ENCODE data around the gene CWF19L1. TPM values are rescaled to one million over a fixed set of nuclear protein-coding genes. Genes with fewer than 3 reads are reported as not detected.
"Not testable (repeated sequence)": the region's sequence is repeated elsewhere in the genome, so short reads cannot be mapped to it uniquely, and the experiment has no call there.

The CWF19L1 gene
- total RNA-seq, 2 donors from 2014 or later: 31.6 to 35.4 TPM

GRCh38 chr10:100303724-100304319 is 36.4 kb upstream of the CWF19L1 start:
- DNase-seq: no peak
- no peaks in the 10 kb centered on the region for H3K9me3 ChIP-seq (ENCODE audit: control insufficient read depth, low read length)
- H3K9ac ChIP-seq (ENCODE audit: extremely low read depth, low read length, poor library complexity, severe bottlenecking): no peak overlapping the region
- TF ChIP-seq, protein P1, sequence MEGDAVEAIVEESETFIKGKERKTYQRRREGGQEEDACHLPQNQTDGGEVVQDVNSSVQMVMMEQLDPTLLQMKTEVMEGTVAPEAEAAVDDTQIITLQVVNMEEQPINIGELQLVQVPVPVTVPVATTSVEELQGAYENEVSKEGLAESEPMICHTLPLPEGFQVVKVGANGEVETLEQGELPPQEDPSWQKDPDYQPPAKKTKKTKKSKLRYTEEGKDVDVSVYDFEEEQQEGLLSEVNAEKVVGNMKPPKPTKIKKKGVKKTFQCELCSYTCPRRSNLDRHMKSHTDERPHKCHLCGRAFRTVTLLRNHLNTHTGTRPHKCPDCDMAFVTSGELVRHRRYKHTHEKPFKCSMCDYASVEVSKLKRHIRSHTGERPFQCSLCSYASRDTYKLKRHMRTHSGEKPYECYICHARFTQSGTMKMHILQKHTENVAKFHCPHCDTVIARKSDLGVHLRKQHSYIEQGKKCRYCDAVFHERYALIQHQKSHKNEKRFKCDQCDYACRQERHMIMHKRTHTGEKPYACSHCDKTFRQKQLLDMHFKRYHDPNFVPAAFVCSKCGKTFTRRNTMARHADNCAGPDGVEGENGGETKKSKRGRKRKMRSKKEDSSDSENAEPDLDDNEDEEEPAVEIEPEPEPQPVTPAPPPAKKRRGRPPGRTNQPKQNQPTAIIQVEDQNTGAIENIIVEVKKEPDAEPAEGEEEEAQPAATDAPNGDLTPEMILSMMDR (conservative IDR thresholded peaks at IDR 0.05): peak; percentile 77
- H3K4me1 ChIP-seq (ENCODE audit: control insufficient read depth, insufficient read depth, low read length): no peaks in the 10 kb centered on the region
- Mint-ChIP-seq H3K27me3 (ENCODE audit: insufficient read depth) (peaks cover 10% of the 10 kb centered on the region), H3K27ac (no peak overlapping the region), H3K9me3 (peaks cover 19% of the 10 kb centered on the region), H3K4me1 (no peaks in the 10 kb centered on the region), H3K36me3 (ENCODE audit: low read depth) (no peaks in the 10 kb centered on the region), H3K4me3 (no peak overlapping the region)
- no peak overlapping the region for H3K4me3 ChIP-seq (ENCODE audit: low read length)
- peaks cover 14% of the 10 kb centered on the region for H3K27me3 ChIP-seq (ENCODE audit: control insufficient read depth, insufficient read depth, low read length, poor library complexity, severe bottlenecking)
- 39 to 58% methylated on average over 3 to 6 of the region's 7 CpGs for WGBS, 2 experiments (ENCODE audit: insufficient coverage in 1 of 2, insufficient read length in 1 of 2)
- no peak overlapping the region for H3K27ac ChIP-seq (ENCODE audit: low read depth, low read length)
- H3K36me3 ChIP-seq (ENCODE audit: control insufficient read depth, insufficient read depth, low read length): no peaks in the 10 kb centered on the region

GRCh38 chr10:100301123-100301522 is 33.7 kb upstream of the CWF19L1 start:
- not testable (repeated sequence) for H3K4me1 Mint-ChIP-seq; H3K9ac ChIP-seq (ENCODE audit: extremely low read depth, low read length, poor library complexity, severe bottlenecking); H3K4me3 ChIP-seq (ENCODE audit: low read length); H3K36me3 Mint-ChIP-seq (ENCODE audit: low read depth); H3K4me1 ChIP-seq (ENCODE audit: control insufficient read depth, insufficient read depth, low read length); H3K9me3 ChIP-seq (ENCODE audit: control insufficient read depth, low read length); H3K36me3 ChIP-seq (ENCODE audit: control insufficient read depth, insufficient read depth, low read length); H3K27ac ChIP-seq (ENCODE audit: low read depth, low read length); H3K27ac Mint-ChIP-seq; H3K4me3 Mint-ChIP-seq
- Mint-ChIP-seq H3K9me3 (peaks cover 19% of the 10 kb centered on the region), H3K27me3 (ENCODE audit: insufficient read depth) (peaks cover 15% of the 10 kb centered on the region)
- 70 to 74% methylated on average over 4 of the region's 5 CpGs for WGBS, 2 experiments (ENCODE audit: insufficient coverage in 1 of 2, insufficient read length in 1 of 2)
- peaks cover 14% of the 10 kb centered on the region for H3K27me3 ChIP-seq (ENCODE audit: control insufficient read depth, insufficient read depth, low read length, poor library complexity, severe bottlenecking)
- peak; percentile 88 for DNase-seq

GRCh38 chr10:100297242-100297641 is 29.8 kb upstream of the CWF19L1 start:
- H3K27me3 ChIP-seq (ENCODE audit: control insufficient read depth, insufficient read depth, low read length, poor library complexity, severe bottlenecking): peaks cover 16% of the 10 kb centered on the region
- peaks cover 33% of the 10 kb centered on the region for H3K27me3 Mint-ChIP-seq (ENCODE audit: insufficient read depth)
- no peaks in the 10 kb centered on the region for H3K4me1 Mint-ChIP-seq
- no peak overlapping the region for H3K9ac ChIP-seq (ENCODE audit: extremely low read depth, low read length, poor library complexity, severe bottlenecking)
- H3K9me3 ChIP-seq (ENCODE audit: control insufficient read depth, low read length): no peaks in the 10 kb centered on the region
- H3K4me1 ChIP-seq (ENCODE audit: control insufficient read depth, insufficient read depth, low read length): no peaks in the 10 kb centered on the region
- 92 to 93% methylated on average over 4 to 7 of the region's 9 CpGs for WGBS, 2 experiments (ENCODE audit: insufficient coverage in 1 of 2, insufficient read length in 1 of 2)
- no peaks in the 10 kb centered on the region for H3K36me3 Mint-ChIP-seq (ENCODE audit: low read depth)
- no peaks in the 10 kb centered on the region for H3K36me3 ChIP-seq (ENCODE audit: control insufficient read depth, insufficient read depth, low read length)
- no peak overlapping the region for H3K4me3 ChIP-seq (ENCODE audit: low read length)
- H3K27ac ChIP-seq (ENCODE audit: low read depth, low read length): no peak overlapping the region
- H3K27ac Mint-ChIP-seq: no peak overlapping the region
- H3K4me3 Mint-ChIP-seq: no peak overlapping the region
- TF ChIP-seq, protein P1 (conservative IDR thresholded peaks at IDR 0.05): no peak
- H3K9me3 Mint-ChIP-seq: peaks cover 19% of the 10 kb centered on the region
- DNase-seq: no peak

GRCh38 chr10:100293066-100293465 is 25.6 kb upstream of the CWF19L1 start:
- Histone ChIP-seq H3K36me3 (ENCODE audit: control insufficient read depth, insufficient read depth, low read length) (no peaks in the 10 kb centered on the region), H3K9ac (ENCODE audit: extremely low read depth, low read length, poor library complexity, severe bottlenecking) (no peak overlapping the region), H3K27ac (ENCODE audit: low read depth, low read length) (no peak overlapping the region), H3K27me3 (ENCODE audit: control insufficient read depth, insufficient read depth, low read length, poor library complexity, severe bottlenecking) (peaks cover 39% of the 10 kb centered on the region), H3K4me3 (ENCODE audit: low read length) (no peak overlapping the region), H3K4me1 (ENCODE audit: control insufficient read depth, insufficient read depth, low read length) (no peaks in the 10 kb centered on the region), H3K9me3 (ENCODE audit: control insufficient read depth, low read length) (no peaks in the 10 kb centered on the region)
- TF ChIP-seq, protein P1 (conservative IDR thresholded peaks at IDR 0.05): no peak
- Mint-ChIP-seq H3K27ac (no peak overlapping the region), H3K9me3 (no peaks in the 10 kb centered on the region), H3K4me1 (no peaks in the 10 kb centered on the region), H3K36me3 (ENCODE audit: low read depth) (no peaks in the 10 kb centered on the region), H3K4me3 (no peak overlapping the region), H3K27me3 (ENCODE audit: insufficient read depth) (peaks cover 43% of the 10 kb centered on the region)
- DNase-seq: no peak

GRCh38 chr10:100292300-100292699 is 24.9 kb upstream of the CWF19L1 start:
- not testable (repeated sequence) for H3K9ac ChIP-seq (ENCODE audit: extremely low read depth, low read length, poor library complexity, severe bottlenecking); H3K36me3 ChIP-seq (ENCODE audit: control insufficient read depth, insufficient read depth, low read length); H3K27ac ChIP-seq (ENCODE audit: low read depth, low read length); H3K9me3 ChIP-seq (ENCODE audit: control insufficient read depth, low read length); H3K4me3 ChIP-seq (ENCODE audit: low read length); H3K27ac Mint-ChIP-seq; DNase-seq; H3K9me3 Mint-ChIP-seq; H3K4me1 ChIP-seq (ENCODE audit: control insufficient read depth, insufficient read depth, low read length); H3K36me3 Mint-ChIP-seq (ENCODE audit: low read depth); H3K4me3 Mint-ChIP-seq; H3K4me1 Mint-ChIP-seq
- 84 to 91% methylated on average over 4 of the region's 4 CpGs for WGBS, 2 experiments (ENCODE audit: insufficient coverage in 1 of 2, insufficient read length in 1 of 2)
- peaks cover 39% of the 10 kb centered on the region for H3K27me3 ChIP-seq (ENCODE audit: control insufficient read depth, insufficient read depth, low read length, poor library complexity, severe bottlenecking)
- H3K27me3 Mint-ChIP-seq (ENCODE audit: insufficient read depth): peaks cover 41% of the 10 kb centered on the region
